RPMI7951 (cell line): Measurements from ENCODE around the gene JADE2. TPM values are rescaled to one million over a fixed set of nuclear protein-coding genes. Genes with fewer than 3 reads are reported as not detected.
A peak's percentile ranks its signal among the peaks of the same experiment; 100 is the strongest.
"Not testable (repeated sequence)": the region's sequence is repeated elsewhere in the genome, so short reads cannot be mapped to it uniquely, and the experiment has no call there.

Source experiments
- DNase-seq: peaks from one replicate; pipeline ENCODE4 v3.0.0-alpha.2; 2012; ENCODE audit warnings: low read depth
- total RNA-seq: library from RNA; depleted of rRNA; stranded (reverse); fragments of >200 nt; shearing (Covaris generic); gene quantifications from 2 replicates; pipeline ENCODE4 v1.2.3, GENCODE V29; 2014

The JADE2 gene
- total RNA-seq, 1 experiment from 2014 or later, result 8.3 TPM

DNA sequence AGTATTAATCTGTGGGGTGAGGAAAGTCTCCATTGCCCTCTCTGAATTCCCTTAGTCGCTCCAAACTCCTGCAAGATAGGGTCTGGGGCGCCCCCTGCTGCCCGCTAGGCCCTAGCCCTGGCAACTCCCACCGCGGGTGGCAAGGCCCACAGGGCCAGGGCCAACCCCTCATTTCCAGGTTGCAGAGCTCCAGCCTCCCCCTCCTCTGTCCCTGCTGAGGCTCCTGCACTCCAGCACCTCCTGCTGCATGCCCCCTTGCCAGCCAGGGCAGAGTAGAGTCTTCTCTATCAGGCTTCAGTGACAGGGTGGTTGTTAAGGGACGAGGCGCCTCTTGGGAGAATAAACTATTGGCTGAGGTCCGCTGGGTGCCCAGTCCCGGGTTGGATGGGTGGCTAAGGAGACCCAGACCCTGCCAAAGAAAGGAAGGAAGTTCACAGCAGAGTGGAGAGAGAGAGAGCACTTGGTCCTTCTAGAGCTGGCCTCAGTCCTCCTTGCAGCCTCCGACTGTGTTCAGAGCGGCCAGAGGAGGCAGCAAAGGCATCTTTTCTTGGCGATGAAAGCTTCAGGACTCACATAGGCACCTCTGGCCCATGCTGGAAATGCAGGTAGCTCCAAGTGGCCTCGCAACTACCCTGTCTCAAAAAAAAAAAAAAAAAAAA, 61.5 kb downstream of the JADE2 start:
- peak; percentile 66 for DNase-seq

DNA sequence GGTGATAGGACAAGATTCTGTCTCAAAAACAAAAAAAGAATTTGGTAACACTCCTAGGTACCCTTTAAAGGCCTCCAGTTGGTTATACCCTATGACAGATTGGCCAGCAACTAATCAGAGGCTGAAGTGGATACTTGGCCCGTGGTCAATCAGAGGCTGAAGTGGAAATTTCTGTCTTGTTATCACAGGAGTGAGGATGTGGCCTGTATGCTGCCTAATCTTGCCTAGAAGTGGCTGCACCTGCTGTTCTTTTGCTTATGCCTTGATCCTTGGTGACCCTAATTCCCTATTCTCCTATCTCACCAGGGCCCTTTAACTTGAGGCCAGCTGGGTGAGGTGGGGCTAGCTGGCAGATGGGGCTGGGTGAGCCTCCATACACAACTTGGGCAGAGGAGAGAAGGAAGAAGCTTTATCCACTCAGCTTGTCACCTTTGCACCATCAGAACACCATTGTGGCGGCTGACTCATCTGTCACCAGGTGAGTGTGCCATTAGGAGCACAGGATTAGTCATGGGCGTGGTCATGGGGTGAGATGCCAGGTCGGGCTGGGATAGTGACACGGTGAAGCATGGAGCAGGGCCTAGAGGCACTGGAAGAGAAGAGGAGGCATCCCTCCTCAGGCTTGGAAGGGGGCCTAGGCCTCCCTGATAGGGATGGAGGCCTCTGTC, 65.7 kb downstream of the JADE2 start:
- no peak for DNase-seq

DNA sequence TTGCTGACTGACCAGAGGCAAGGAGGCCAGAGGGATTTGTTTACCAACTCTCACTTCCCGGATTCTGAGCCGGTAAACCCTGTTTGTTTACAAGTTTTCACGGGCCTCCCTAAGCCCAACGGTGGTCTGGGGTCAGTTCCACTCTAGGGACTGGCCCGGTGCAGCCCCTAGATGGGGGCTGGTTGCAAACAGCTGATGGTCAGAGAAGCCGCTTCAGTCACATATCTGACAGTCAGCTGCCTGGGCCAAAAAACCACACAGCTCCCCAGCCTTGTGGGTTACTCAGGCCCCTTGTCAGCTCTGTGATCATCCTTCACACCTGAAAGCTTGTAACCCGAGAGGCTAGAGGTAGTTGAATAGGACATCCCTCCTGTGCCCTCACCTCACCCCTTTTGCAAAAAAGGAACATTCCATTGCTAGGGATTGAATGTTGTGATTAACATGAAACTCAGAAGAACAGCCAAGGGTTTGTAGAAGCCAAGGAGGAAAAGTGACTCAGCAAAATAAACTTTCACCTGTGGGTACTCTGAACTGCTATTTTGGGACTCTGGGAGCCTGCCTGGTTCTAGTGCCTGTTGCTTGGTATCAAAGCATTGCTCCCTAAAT, 66.8 kb downstream of the JADE2 start:
- DNase-seq, result no peak

DNA sequence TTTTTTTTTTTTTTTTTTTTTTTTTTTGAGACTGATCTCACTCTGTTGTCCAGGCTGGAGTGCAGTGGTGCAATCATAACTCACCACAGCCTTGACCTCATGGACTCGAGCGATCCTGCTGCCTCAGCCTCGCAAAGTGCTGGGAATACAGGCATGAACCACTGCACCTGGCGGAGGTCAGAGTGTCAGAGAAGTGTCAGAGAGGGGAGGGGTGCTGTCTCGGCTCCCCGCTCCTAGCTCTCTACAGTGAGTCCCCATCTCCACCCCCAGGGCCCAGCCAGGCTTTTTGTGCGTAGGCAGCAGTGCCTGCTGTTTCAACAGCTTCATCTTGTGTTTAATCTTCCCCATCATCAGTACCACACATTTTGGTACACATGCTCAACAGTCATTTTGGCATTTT, 68.9 kb downstream of the JADE2 start:
- no peak for DNase-seq

DNA sequence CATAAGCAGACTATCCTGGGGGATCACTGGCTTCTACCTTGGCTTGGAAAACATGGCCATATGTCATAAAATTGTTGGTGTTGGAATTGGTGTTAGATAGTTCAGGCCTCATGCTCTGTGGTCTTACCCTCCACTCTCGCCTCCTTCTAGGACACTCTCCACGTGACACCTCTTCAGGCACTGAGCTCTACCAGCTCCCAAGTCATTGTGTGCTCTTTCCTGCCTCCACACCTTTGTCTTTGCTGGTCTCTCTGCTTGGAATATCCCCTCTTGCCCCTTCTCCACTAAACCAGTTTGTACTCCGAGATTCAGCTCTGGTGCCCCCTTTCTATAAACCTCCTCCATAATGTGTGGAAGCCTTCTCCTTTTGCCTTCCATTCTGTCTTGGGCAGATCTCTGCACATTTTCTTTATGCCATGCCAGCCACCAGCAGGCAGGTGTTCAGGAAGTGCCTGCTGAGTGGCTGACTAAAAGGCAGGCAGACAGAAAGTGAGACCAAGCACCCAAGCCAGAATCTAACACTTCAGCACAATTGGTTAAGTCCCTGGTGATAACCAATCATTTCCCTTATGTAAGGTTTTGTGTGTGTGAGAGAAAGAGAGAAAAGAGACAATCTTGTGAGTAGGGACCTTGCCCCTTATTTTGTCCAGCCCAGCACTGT, 69.5 kb downstream of the JADE2 start:
- DNase-seq, result no peak

DNA sequence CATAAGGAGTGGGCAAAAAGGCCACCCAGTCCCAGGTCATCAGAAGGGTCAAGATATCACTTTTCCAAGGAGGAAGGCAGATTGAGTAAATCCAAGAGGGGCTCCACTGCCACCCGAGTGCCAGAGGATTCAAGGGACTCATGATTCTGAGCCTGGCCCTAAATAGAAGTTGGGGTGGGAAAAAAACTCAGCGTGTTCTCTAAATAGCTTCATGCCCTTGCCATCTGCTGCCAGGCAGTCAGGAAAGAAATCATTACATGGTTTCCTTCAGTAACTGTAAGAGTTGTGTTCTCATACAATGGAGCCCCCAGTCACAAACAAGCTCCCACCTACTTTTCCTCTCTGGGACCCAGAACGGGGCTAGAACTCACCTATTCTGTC, 70.0 kb downstream of the JADE2 start:
- no peak for DNase-seq

DNA sequence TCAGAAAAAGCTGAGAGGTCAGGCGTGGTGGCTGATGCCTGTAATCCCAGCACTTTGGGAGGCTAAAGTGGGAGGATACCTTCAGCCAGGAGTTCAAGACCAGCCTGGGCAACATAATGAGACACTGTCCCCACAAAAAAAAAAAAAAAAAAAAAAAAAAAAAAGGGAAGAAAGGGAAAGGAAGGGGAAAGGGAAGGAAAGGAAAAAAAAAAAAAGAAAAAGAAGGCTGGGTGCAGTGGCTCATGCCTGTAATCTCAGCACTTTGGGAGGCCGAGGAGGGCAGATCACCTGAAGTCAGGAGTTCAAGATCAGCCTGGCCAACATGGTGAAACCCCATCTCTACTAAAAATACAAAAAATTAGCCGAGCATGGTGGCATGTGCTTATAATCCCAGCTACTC, 74.3 kb downstream of the JADE2 start:
- DNase-seq, result not testable (repeated sequence)

DNA sequence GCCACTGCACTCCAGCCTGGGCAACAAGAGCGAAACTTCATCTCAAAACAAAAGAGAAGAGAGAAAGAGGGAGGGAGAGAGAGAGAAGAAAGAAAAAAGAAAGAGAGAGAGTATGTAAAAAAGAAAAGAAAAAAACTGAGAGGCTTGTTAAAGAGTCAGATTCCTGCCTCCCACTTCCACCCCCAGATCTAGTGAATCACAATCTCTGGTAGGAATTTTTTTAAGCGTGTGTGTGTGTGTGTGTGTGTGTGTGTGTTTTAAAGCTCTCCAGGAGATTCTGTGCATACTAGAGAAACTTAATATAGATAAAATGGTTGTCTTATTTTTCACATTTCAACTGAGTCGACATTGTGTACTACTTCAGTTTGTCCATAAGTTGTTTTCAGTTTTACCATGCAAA, 75.1 kb downstream of the JADE2 start:
- DNase-seq, result no peak

DNA sequence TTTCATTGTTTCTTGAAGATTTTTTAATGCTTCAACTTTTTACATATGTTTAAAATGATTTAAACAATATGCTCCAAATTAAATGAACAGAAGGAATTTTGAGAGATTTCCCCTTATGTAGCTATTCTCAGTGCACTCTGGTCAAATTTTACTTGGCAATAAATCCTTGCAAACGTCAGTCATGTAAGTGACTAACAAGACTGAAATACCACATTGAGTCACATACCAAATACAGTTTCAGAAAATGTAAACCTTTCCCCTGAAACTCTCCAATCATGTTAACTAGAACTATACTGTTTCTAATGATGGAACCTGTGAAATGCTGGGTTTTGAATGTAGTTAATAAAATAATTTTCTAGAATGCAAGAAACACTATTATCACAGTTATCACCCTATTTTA, 77.6 kb downstream of the JADE2 start:
- DNase-seq, result no peak

DNA sequence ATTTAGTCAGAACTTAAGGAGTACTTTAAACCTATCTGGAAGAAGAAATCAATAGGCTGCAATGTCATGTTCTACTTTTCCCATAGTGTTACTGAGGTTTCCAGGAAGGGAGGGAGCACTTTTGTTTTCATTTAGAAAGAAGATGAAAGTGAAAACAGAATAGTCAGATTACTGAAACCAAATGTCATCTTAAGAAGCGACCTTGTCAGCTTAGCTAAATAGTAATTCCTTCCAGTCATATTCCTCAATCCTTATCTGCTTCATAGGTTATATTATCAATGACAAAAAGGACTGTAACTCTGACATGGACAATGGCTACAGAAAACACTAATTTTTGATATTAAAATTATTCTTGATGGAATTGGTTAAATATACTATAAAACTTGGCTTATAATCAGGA, 79.4 kb downstream of the JADE2 start:
- DNase-seq, result no peak

DNA sequence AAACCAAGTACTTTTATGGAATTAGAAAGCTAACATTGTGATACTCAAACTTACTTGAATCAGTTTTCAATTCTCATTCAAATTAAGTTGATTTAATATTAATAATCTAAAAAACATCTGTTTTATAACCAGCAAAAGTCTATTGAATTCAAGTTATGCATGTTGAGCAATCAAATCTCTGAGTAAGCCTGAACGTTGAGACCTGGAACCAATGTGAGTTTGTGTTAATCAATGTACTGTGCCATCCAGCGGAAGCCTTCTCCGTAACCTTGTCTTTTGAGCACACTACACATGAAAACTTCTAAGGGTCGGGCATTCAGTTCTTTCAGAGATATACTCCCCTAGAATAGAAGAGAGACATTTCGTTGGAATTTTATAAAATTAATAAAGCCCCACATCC, 81.3 kb downstream of the JADE2 start:
- DNase-seq, result no peak

DNA sequence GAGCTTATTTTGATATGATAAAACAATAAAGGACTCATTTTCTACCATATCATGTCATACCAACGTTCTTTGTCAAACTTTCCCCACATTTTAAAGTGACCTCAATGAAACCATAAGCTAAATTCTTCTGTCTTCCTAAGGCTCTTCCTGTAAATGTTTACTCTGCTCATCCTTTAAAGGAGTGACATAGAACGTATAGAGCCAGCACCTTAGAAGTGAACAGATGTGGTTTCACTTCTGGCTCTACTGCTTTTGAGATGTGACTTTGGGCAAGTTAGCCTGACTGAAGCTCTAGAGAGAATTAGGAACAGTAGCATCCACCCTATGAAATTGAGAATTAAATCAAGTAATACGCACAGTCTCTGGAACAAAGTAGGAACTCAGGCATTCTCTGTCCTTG, 83.1 kb downstream of the JADE2 start:
- DNase-seq, result no peak

DNA sequence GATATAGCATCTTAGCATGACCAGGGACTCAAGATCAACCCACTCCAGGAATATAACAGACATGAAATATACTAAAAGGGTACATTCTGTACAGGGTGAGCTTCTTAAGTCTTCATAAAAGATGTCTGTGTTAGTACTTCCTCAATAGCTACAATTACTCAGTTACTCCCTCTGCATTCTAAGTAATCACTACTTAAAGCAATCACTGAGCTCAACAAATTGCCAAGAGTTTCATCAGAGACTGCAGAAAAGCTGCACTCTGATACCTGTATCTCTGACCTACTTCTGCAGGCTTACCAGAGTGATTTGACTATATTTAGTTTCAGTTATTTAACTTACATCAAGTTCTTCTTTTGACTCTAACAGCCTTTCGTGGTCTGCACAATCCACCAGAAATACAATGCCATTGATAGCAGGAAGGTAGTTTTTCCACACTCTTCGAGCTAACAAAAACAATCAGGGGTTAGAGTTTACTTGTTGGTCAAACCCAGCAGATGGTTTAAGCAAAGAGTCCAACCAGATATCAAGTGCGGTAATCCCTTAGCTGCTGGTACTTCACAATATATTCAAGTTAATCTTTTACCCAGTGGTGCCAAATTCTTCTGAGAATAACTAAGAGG, 83.9 kb downstream of the JADE2 start:
- DNase-seq, result no peak

DNA sequence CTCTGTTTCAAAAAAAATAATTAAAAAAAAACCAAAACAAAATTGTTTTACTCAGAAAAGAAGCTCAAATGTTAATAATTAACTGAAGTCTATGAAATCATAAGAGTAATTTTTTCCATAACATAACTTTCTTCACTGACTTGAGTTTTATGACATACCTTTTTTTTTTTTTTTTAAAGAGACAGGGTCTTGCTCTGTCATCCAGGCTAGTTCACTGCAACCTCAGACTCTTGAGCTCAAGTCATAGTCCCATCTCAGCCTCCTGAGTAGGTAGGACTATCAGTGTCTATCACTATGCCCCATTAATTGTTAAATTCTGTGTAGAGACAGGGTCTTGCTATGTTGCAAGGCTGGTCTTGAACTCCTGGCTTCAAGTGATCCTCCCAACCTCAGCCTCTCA, 85.3 kb downstream of the JADE2 start:
- no peak for DNase-seq

DNA sequence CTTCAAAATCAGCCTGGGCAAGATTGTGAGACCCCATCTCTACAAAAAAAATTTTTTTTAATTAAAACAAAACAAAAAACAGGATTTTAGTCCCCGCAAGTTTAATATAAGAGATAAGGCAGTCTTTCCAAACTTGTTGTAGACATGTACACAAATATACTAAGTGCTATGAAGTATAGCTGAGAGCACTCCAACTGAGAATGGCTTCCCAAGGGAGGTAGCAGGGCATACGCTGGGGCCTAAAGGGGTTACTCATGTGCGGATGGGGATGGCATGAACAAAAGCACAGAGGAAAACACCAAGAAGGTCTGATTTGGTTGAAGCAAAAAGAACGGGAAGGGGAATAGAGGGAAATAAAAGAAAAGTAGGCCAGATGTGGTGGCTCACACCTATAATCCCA, 86.0 kb downstream of the JADE2 start:
- no peak for DNase-seq

DNA sequence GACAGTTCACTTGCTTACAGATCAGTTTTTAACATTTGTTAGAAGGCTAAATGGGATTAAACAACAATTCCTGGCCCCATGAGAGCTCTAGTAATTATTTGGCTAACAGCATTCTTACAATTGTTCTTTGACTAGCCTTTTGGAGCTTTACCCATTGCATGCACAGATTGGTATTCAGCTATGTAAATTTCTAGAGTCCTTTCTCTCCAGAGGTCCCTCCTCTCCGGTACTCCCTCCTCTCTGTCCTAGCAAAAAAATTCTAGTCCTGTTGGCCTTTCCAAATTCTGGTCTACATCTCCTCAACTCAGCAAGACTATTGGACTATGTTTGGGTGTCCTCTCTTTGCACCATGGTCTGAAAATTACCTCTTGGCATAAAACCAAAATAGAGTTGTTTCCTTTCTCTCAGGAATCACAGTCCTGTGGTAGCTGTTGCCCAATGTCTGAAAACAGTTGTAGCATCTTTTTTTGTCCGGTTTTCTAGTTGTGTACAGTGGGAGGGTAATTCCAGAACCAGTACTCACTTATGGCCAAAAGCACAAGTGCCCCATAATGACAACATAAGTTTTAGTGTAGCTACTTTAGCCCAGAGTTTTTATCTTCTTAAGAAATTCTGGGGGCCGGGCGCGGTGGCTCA, 89.1 kb downstream of the JADE2 start:
- no peak for DNase-seq

DNA sequence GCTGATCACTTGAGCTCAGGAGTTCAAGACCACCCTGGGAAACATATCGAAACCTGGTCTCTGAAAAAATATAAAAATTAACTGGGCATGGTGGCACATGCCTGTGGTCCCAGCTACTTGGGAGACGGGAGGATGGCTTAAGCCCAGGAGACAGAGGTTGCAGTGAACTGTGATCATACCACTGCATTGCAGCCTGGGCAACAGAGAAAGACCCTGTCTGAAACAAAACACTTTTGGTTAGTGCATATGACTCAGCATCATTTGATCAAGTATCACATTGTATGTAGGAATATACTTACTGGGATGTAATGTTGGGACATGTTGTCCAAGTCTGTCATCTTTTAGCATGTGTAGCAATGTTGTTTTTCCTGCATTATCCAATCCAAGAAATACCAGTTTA, 95.2 kb downstream of the JADE2 start:
- no peak for DNase-seq

DNA sequence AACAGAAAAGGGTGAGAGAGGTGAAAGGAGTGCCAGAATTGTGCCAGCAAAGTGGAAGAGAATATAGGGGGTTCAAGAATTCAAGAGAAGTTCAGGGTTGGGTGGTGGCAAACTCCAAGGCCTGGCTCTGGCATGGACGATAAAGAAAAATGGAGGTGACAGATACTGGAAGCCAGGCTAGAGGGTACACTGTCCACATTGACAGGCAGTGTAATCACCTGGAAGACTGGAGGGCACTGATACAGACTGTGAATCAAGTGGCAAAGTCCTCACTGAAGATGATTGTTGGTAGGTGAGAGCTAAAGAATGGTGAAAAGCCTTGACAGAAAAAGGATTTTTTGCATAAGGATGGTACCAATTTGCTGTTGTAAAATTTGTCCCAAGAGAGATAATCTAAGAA, 100.1 kb downstream of the JADE2 start:
- DNase-seq, result no peak

DNA sequence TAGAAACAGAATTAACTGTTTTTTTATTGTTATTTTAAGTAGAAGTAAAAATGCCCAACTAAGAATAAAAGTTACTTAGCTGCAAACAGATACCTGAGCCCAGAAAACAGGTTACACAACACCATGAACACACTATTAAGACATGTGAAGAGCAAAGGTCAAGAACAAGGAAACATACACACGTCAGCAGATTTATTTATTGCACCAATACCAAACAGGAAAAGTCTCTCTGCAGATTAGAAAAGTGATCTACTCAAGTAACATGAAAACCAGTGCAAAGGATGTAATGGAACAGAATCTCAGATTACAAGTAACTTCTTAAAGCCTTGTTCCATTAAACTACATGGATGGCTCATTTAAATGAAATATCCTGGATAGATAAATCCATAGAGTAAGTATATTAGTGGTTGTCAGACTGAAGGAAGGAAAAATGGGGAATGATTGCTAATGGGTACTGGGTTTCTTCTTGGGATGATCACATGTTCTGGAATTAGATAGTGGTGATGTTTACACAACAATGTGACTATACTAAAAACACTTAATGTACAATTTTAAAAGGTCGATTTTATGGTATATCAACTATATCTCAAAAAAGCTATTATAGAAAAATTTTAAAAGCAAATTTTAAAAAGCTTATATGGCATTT, 101.0 kb downstream of the JADE2 start:
- DNase-seq, result no peak
